Cardiac fibroblast (primary cell): Measurements from ENCODE around the gene DISP2.

Source experiments
- DNase-seq, 2 donors: peaks; one replicate each; pipeline versions ENCODE4 v3.0.0 to v3.0.0-alpha.2; 2010; ENCODE audit warnings: low read depth in 2 of 2
- H3K4me3 ChIP-seq, 2 donors: replicated peaks in 1 of 2; 1 replicate in 1 of 2; 2 replicates in 1 of 2; pipeline ENCODE4 v1.5.1; 2011; ENCODE audit warnings: low read depth in 2 of 2, low read length in 2 of 2, mild to moderate bottlenecking in 2 of 2, moderate library complexity in 1 of 2
- TF ChIP-seq, protein P1 (sequence below): IDR thresholded peaks from one replicate; pipeline ENCODE4 v1.5.1; 2011; ENCODE audit warnings: low read depth, mild to moderate bottlenecking, low read length, inconsistent platforms

The DISP2 gene

DNA sequence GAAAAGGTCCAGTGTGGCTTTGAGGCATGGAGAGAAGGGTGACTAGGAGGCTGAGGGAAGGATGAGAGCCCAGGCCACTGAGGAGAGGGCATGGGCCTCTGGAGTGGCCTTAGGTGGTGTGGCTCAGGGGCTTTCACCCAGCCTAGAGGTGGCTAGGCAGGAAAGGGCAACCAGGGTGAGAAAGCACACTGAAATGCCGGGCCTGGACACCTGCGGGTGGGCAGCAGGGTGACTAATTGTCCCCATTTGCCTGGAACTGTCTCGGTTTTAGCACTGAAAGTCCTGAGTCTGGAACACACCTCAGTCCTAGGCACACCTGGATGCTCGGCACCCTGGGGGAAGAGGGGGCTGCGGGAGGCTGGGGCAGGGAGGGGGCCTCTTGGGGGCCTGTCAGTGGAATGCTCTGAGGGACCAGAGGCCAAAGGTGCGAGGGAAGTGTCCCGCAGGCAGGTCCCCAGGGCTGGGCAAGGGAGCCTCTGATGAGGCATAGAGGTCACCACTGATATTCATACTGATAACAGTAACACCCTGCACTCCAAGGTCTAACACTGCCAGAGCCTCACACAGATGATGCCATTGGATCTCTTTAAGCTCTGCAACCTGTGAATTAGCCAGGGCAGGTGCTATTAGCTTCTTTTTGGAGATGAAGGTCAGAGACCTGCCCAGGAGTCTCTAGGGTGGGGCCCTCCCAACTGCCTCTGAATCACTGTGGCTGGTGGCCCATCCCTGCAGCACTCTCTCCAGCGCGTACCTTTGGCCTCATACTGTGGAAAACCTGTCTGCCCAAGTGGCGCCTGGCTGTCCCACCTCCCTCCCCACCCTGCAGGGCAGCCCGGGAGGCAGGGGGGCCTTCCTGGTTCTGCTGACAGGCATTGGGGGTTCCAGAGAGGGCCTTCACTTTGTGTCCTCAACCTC is 10.2 kb upstream of the DISP2 start:
- DNase-seq = no peak
- H3K4me3 ChIP-seq = no peak overlapping the region
- TF ChIP-seq, protein P1, sequence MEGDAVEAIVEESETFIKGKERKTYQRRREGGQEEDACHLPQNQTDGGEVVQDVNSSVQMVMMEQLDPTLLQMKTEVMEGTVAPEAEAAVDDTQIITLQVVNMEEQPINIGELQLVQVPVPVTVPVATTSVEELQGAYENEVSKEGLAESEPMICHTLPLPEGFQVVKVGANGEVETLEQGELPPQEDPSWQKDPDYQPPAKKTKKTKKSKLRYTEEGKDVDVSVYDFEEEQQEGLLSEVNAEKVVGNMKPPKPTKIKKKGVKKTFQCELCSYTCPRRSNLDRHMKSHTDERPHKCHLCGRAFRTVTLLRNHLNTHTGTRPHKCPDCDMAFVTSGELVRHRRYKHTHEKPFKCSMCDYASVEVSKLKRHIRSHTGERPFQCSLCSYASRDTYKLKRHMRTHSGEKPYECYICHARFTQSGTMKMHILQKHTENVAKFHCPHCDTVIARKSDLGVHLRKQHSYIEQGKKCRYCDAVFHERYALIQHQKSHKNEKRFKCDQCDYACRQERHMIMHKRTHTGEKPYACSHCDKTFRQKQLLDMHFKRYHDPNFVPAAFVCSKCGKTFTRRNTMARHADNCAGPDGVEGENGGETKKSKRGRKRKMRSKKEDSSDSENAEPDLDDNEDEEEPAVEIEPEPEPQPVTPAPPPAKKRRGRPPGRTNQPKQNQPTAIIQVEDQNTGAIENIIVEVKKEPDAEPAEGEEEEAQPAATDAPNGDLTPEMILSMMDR = no peak

DNA sequence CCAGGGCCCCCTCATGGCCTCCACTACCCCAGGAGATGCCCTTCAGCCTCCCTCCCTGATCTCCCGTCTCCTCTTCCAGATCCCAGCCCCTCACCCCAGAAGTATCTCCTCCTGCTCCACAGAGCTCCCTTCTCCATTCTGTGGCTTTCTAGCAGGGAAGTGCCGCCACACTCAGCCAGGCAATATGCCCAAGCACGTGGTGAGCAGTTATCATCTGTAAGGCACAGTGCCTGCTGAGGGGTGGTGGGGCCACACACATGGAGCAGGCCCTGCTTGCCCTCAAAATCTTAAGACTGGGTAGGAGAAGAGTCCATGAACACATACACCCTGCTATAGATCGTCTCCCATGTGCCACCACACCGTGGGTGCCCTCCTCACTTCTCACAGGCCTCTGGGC is 9.5 kb upstream of the DISP2 start:
- TF ChIP-seq, protein P1 = no peak
- no peak for DNase-seq
- H3K4me3 ChIP-seq = no peak overlapping the region

DNA sequence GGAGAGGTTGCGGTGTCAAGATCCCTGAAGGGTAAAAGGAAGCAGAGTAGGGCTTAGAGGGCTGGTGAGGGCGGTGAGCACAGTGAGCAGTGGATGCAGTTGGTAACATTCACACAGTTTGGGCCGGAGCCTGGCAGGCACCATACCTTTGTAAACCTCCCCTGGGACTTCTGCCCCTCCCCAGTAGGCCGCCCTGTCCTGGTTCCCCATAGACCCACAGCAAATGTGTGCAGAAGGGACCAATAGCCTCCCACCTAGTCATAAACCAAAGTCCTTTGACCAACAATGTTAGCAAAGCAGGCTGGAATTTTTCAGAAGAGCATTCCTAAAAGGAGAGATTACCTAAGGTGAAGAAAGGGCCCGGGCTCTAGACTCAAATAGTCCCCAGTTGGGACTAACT is 8.9 kb upstream of the DISP2 start:
- no peak overlapping the region for H3K4me3 ChIP-seq
- TF ChIP-seq, protein P1 = no peak
- DNase-seq = no peak

DNA sequence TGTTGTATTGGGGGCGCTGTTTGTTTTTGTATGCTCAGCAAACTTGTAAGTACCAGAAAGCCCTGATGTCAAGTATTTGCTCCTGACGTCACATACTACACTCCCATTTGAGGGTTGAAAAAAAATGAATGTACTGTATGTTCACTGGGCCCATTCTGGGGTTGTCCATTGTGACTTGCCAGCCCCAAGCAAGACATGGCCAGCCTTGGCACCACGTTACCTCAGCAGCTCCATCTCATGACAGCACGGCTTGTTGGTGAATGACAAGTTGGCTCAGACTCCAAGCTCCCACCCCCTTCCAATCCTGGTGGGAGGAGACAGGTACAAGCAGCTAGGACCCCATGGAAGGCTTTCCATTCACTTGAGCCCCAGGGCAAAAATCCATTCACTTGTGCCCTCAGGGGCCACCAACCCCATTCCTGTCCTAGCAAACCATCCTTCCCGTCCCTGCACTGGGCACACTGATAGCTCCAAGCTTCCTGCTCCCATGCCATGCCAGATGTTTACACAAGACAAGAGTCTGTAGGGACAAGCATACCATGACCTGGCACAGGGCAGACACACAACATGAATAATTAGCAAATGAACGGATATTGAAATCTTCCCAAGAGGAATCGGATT is 5.6 kb upstream of the DISP2 start:
- TF ChIP-seq, protein P1 = no peak
- no peak for DNase-seq
- H3K4me3 ChIP-seq = no peak overlapping the region

DNA sequence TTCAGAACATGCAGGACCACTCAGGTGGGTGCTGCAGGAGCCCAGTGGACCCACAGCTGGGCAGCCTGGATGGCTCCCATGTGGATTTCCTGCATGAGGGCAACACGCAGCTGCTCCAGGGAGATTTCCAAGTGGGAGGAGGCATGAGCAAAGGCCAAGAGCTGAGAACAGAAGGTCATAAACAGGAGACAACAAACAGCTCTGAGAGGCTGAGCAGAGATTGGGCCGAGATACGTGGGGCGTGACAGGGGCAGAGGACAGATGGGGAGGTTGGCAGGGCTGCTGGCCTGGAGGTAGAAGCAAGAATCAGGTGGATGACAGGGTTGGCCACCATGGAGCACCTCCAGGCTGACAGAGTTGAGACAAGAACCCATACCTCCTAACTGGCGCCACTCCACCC is 4.3 kb upstream of the DISP2 start:
- DNase-seq = no peak
- no peak overlapping the region for H3K4me3 ChIP-seq
- TF ChIP-seq, protein P1 = no peak

DNA sequence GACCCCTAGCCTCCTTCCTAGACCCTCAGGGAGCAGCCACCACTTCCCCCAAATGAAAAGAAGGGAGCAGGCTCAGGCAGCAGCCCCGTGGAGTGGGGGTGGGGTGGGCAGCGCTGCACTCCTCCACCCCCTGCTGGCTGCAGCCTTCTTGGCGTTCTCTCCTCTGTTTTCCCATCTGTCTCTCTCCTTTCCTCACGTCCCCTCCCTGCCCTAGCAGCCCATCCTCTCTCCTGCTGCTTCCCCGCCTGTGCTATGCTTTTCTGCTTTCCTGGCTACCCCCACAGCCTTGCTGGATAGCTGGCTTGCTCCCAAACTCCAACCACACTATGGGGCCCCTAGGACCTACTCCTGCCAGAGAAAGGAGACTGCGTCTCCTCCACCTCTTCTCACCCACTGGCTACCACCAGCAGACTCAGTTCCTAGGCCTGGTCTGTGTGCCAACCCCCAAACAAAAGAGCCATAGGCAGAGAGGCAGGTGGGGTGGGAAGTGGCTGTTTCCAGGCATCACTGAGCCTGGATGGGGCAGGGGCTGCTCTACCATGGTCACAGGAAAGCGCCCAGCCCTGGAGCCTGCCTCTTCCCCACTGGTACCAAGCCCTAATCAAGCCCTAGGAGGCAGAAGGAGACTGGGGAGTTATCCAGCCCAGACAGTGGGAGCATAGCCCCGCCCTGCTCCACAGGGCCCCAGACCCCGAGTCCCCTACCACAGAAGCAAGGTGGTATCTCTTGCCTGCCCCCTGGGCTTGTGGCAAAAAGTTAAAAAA is 3.4 kb upstream of the DISP2 start:
- no peak overlapping the region for H3K4me3 ChIP-seq
- DNase-seq = peak in 1 of 2 donors; percentile 85
- TF ChIP-seq, protein P1 = peak; percentile 77
